NCI-H82 (cell line): ENCODE data around the gene CHMP2A.
"Not testable (repeated sequence)": the region's sequence is repeated elsewhere in the genome, so short reads cannot be mapped to it uniquely, and the experiment has no call there.

Experiments
- DNase-seq: peaks from one replicate; lab custom pipeline; 2025; lab: John Stamatoyannopoulos, UW

The CHMP2A gene

GRCh38 chr19:58554494-58555368 is at the start of gene CHMP2A:
Gene CHMP2A, minus strand, starts transcription at chr19:58555105. Its CDS starts 893 bp downstream, at chr19:58554212.
- DNase-seq: no peak

DNA sequence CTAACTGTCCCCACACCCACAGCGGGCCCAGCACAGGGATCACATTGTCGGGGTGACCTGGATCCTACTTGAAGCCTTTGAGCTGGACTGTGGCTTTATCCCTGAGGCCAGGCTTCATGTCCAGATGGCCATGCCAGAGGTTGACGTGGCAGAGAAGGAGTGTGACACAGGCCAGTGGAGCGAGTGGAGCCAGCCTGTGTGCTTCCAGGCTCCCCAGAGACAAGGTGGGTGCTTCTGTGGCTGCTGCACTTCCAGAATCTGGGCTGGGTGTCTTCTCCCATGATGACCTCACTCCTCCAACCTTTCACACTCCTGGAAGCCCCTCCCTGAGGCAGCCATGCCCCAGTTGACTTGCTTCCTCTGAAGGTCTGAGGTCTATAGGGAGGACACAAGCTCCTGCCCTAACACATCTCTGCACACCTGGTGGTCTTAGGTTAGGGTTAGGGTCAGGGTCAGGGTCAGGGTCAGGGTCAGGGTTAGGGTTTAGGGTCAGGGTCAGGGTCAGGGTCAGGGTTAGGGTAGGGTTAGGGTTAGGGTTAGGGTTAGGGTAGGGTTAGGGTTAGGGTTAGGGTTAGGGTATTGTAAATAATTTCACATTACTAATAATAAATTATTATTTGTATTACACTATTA is 31.3 kb upstream of the CHMP2A start:
- DNase-seq: no peak

DNA sequence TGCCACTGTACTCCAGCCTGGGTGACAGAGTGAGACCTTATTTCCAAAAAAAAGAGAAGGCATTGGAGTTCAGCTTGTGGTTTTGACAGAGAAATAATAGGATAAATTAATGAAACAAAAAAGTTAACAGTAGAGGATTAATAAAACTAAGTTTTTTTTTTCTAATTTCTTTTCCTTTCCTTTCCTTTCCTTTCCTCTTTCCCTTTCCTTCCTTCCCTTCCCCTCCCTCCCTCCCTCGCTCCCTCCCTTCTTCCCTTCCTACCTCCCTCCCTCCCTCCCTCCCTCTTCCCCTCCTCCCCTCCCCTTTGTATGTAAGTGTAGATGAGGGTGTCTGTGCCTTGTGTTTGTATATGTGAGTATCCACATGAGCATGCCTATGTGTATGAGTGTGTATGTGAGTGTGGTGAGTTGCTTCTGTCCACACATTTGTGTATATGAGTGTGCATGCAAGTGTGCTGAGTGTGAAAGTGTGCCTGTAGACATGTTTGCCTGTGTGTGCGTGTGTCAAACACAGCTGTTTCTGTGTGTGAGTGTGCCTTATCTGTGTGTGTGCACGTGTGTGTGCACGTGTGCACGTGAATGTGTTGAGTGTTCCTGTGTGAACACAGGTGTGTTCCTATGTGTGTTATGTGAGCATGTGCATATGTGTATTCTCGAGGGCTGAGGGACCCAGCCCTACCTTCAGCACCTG is 30.7 kb upstream of the CHMP2A start:
- no peak for DNase-seq

DNA sequence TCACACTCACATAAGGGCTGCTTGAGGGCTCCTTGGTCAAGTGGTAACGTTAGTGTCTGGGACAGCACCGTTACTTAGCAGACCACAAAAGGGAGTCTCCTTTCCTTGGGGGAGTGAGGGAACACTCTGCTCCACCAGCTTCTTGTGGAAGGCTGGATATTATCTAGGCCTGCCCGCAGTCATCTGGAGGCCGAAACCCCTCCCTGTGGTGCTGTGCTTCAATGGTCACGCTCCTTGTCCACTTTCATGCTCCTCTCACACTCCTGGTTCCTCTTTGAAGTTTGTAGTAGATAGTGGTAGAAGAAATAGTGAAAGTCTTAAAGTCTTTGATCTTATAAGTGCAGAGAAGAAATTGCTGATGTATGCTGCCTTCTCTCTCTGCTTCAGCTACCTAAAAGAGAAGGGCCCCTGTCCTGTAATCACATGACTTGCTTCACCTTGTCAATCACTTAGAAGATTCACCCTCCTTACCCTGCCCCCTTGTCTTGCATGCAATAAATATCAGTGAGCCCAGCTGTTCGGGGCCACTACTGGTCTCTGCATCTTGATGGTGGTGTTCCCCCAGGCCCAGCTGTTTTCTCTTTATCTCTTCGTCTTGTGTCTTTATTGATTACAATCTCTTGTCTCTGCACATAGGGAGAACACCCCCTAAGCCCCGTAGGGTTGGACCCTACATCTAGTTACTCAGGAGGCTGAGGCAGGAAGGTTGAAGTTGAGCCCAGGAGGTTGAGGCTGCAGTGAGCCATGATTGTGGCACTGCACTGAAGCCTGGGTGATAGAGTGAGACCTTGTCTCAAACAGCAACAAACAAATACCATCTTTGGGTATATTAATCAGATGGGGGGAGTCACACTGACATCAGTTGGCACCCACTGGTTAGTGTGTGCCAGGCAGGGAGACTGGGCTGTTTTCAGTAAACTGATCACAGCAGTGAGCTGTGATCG is 29.9 kb upstream of the CHMP2A start:
- DNase-seq: no peak

- DNase-seq: no peak
Measured at GRCh38 chr19:58582985-58583384, 28.1 kb upstream of the CHMP2A start.

GRCh38 chr19:58581227-58582141 is 26.6 kb upstream of the CHMP2A start:
- DNase-seq: no peak

GRCh38 chr19:58579473-58580142 is 24.7 kb upstream of the CHMP2A start:
- DNase-seq: no peak

- no peak for DNase-seq
Measured at GRCh38 chr19:58578012-58578925, 23.4 kb upstream of the CHMP2A start.

DNA sequence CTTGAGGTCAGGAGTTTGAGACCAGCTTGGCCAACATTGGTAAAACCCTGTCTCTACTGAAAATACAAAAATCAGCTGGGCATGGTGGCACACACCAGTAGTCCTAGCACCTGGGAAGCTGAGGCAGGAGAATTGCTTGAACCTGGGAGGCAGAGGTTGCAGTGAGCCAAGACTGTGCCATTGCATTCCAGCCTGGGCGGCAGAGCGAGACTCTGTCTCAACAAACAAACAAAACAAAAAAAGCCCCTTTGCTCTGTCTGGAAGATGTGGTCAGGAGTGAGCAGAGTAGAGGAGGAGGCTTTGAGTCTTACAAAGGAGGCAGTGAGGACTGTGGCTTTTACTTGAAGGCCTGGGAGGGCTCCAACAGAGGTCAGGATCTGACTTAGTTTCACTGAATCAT is 22.7 kb upstream of the CHMP2A start:
- not testable (repeated sequence) for DNase-seq

DNA sequence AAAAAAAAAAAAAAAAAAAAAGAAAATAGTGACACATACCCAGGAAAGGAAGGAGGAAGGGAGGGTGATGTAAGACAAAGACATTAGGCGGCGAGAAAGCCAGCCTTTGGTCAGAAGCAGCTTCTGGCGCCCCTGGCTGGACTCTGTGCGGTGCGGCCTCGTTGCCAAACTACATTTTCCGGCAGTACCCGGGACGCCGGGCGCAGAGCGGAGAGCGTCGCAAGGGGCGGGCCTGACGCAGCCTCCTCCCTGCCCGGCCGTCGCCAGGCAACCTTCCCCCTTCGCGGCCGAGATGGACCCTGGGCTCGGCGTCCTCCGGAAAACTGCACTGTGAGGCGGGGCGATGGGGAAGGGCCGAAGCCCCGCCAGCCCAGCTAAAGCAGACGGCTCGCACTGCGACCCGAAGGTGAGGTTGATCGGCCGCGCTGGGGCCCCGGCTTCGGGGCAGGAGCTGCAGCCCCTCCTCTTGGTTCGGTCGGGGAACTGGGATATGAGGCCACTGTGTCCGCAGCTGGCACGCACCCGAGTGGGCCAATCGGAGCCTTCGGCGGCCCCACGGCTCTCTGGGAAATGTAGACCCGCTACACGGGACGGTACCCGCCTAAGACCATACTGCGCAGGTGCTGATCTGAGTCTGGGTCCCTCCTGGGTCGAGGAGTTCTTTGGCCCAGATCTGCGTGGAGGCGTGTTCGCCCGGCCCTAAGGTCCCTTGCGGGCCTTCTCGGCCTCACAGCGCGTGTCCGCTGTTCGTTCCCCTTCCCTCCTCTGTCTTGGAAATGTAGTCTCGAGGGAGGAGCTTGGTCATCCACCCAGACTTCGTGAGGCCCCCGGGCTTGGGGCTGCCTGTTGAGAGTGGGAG is 20.5 kb upstream of the CHMP2A start:
- DNase-seq: no peak

DNA sequence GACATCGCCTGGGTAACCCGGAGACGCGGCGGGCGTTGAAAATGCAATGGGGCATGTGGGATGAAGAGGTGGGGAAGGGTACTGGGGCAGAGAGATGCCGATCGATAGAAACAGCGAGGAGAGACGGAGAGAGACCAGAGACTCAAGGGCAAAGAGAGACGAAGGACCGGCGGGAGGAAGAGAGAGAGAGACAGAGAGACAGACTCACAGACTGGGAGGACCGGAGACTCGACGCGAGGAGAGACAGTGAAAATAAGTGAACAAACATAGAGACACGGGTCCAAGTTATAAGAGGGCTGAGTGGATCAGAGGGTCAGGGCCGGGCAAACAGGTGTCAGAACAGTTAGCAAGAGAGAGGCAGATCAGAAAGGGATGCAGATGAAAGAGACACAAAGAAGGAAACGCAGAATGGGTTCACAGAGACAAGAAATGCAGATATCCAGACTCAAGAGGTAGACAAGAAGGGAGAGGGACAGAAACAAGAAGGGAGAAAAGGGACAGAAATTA is 18.8 kb upstream of the CHMP2A start:
- DNase-seq: no peak

- no peak for DNase-seq
Measured at GRCh38 chr19:58572818-58573657, 18.1 kb upstream of the CHMP2A start, which contains the start of gene MZF1. Gene MZF1, minus strand, starts transcription at chr19:58573335. Its CDS starts 1,946 bp downstream, at chr19:58571389.

DNA sequence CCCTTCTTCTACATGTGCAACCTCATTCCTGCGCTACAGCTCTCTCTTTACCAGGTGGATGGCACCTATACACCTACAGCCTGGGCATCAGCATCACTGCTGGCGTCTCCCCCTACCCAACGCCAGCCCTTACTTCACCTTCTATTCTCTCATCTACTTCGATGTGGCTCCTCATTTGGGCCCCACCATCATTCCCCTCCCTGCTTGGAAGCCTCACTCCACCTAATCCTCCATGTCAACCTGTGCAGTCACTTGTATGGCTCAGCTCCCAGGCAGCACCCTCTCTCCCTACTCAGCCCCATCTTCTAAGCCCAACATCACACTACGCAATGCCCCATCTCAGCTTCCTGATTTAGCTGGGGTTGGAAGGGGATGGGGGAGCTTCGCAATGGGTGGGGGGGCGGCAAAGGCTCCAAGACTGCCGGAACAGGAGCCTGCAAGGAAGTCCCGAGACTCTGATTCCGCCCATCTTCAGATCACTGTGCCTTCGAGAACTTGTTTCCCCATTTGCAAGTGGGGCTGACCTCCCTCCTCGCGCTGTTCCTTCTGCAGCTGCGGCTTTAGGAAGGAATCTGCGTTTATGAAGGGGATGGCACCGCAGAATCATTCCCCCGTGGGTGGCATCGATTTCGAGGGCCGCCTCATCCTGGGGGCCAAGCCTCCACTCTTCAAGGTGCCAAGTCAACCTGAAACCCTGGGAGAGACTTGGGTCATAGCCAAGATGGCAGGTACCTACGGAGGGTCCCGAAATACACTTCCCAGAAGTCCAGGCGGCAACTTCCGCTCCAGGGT is 17.3 kb upstream of the CHMP2A start:
- no peak for DNase-seq

- DNase-seq: no peak
Measured at GRCh38 chr19:58571575-58571947, 16.7 kb upstream of the CHMP2A start.

DNA sequence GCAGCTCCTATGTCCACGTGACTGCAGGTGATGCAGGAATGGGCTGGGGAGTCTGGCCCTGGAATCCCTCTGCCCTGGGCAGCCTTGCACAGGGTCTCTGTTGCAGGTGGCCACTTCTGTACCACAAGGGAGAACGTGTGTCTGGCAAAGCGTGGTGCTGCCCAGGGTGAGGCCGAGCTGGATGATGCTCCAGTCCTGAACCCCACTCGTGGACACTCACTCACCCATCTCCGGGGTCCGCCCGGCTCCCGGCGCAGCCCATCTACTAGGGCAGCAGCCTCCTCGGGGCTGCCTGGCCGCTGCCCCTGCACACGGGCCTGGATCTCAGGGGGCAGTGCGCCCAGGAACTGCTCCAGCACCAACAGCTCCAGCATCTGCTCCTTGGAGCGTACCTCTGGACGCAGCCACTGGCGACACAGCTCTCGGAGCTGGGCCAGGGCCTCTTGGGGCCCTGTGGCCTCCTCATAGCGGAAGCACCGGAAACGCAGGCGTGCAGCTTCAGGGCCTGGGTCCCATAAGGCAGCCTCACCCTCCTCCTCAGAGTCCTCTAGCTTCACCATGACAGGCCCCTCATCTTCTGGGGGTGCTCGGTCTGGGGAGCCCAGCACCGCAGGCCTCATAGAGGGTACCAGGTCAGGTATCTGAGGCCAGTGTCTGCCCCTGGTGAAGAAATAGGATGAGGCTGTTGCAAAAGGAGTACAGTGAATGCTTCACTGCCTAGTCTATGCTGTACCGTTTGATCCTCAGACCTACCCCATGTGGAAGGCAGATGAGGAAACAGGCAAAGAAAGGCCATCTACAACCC is 16.1 kb upstream of the CHMP2A start:
- DNase-seq: no peak
